GM18520 (cell line): ENCODE results near the gene HSPA4L.

ENCODE experiments used
- ATAC-seq: cut with Tn5 transposase; IDR thresholded peaks from one replicate; pipeline ENCODE4 v1.9.1; 2021; ENCODE audit not compliant: unreplicated experiment

Gene HSPA4L

GRCh38 chr4:127782275-127783025 lies at the start of gene HSPA4L:
Gene HSPA4L, plus strand, starts transcription at chr4:127782322. Its CDS starts 229 bp downstream, at chr4:127782551.
- ATAC-seq = peak; percentile 60

- ATAC-seq = peak; percentile 76
Measured at GRCh38 chr4:127732623-127733328, 49.3 kb upstream of the HSPA4L start.

- no peak for ATAC-seq
Measured at GRCh38 chr4:127734976-127735375, 47.1 kb upstream of the HSPA4L start.

- no peak for ATAC-seq
Measured at GRCh38 chr4:127737295-127737694, 44.8 kb upstream of the HSPA4L start.

- no peak for ATAC-seq
Measured at GRCh38 chr4:127741247-127741646, 40.9 kb upstream of the HSPA4L start.

GRCh38 chr4:127747883-127748282 lies 34.2 kb upstream of the HSPA4L start:
- no peak for ATAC-seq

GRCh38 chr4:127748957-127749356 lies 33.2 kb upstream of the HSPA4L start:
- no peak for ATAC-seq

GRCh38 chr4:127756906-127757305 lies 25.2 kb upstream of the HSPA4L start:
- ATAC-seq = no peak

- ATAC-seq = peak; percentile 48
Measured at GRCh38 chr4:127759228-127759820, 22.8 kb upstream of the HSPA4L start.

GRCh38 chr4:127759893-127760292 lies 22.2 kb upstream of the HSPA4L start:
- ATAC-seq = no peak

- ATAC-seq = no peak
Measured at GRCh38 chr4:127771535-127772275, 10.4 kb upstream of the HSPA4L start.

GRCh38 chr4:127772769-127773671 lies 9.1 kb upstream of the HSPA4L start:
- no peak for ATAC-seq

GRCh38 chr4:127775843-127776242 lies 6.3 kb upstream of the HSPA4L start:
- ATAC-seq = no peak

GRCh38 chr4:127776620-127777019 lies 5.5 kb upstream of the HSPA4L start:
- ATAC-seq = peak; percentile 31

GRCh38 chr4:127777487-127777886 lies 4.6 kb upstream of the HSPA4L start:
- ATAC-seq = no peak

GRCh38 chr4:127778102-127778501 lies 4.0 kb upstream of the HSPA4L start:
- ATAC-seq = no peak

- ATAC-seq = no peak
Measured at GRCh38 chr4:127780598-127780997, 1.5 kb upstream of the HSPA4L start.

- peak; percentile 11 for ATAC-seq
Measured at GRCh38 chr4:127781300-127782024, 660 bp upstream of the HSPA4L start.

- no peak for ATAC-seq
Measured at GRCh38 chr4:127782025-127782274, 172 bp upstream of the HSPA4L start.
